Vagina (tissue), 2 donors: Measurements from ENCODE around the gene NTF3.

Experiments
- CTCF ChIP-seq, 3 experiments: fragments of 450-650 bp in 2 of 3; fragments of 200-600 bp in 1 of 3; sonication (generic) in 1 of 3; IDR thresholded peaks; one replicate each; pipeline ENCODE4 v1.5.1; 2017 to 2019; ENCODE audit warnings: antibody characterized with exemption in 3 of 3, mild to moderate bottlenecking in 2 of 3, moderate library complexity in 2 of 3
- POLR2AphosphoS5 ChIP-seq, 2 donors: sonication (generic); formaldehyde crosslinking; IDR thresholded peaks; one replicate each; pipeline ENCODE4 v1.9.0; 2017; ENCODE audit warnings: antibody characterized with exemption in 2 of 2, mild to moderate bottlenecking in 2 of 2, low read depth in 1 of 2; ENCODE audit not compliant: insufficient read depth in 1 of 2

DNA sequence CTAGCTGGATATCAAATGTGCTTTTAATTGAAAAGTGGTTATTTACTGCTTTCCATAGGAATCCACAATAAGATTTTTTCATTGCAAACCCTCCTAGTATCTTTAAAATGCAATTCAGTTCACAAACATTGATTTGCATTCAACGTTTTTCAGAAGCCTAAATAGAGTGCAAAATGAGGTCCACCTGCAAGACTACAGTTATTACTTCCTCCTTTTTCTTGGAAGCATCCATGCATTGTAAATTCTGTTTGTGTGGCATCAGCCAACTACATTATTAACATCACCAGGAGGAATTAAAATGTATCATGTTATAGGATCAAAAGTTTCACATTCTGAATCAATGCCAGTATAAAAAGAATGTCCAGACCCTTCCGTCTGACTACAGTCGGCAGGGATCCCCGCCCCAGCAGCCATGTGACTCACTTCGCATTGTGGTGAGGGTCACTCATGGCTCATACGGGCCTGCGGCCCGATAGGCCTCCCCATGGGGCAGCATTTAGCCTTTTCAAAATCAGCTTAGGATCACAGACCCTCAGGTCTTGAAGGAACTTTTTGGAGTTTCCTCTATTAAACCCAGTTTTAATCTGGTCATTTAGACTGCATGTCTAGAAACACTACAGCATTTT lies 46.3 kb downstream of the NTF3 start:
- TF ChIP-seq CTCF (IDR thresholded peaks at IDR 0.05) (no peak), POLR2AphosphoS5 (IDR thresholded peaks at IDR 0.05; ENCODE audit: insufficient read depth in 1 of 2, low read depth in 1 of 2) (no peak)
